Suppressor macrophage treated with lipopolysaccharide for 1 hour (primary cell): ENCODE results near the gene POLR3E.
A peak's percentile ranks its signal among the peaks of the same experiment; 100 is the strongest.

Experiments
- DNase-seq, 3 donors: peaks; one replicate each; pipeline ENCODE4 v3.0.0-alpha.2; 2020 to 2022

Gene POLR3E

DNA sequence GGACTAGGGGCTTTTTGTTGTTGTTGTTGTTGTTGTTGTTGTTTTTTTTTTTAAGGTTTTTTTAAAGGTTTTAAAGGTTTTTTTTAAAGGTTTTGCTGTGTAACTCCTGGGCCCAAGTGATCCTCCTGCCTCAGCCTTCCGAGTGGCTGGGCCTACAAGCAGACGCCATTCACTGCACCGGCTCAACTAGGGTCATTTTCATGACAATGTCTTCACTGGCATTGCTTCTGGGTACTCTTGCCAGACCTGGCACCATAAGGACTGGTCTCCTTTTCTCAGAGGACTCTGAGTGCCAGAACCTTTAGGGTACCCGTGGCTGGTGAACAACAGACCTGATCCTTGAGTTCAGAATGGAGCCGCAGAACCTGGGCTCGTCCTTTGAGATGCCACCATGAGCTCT, 20.4 kb downstream of the POLR3E start:
- no peak for DNase-seq

DNA sequence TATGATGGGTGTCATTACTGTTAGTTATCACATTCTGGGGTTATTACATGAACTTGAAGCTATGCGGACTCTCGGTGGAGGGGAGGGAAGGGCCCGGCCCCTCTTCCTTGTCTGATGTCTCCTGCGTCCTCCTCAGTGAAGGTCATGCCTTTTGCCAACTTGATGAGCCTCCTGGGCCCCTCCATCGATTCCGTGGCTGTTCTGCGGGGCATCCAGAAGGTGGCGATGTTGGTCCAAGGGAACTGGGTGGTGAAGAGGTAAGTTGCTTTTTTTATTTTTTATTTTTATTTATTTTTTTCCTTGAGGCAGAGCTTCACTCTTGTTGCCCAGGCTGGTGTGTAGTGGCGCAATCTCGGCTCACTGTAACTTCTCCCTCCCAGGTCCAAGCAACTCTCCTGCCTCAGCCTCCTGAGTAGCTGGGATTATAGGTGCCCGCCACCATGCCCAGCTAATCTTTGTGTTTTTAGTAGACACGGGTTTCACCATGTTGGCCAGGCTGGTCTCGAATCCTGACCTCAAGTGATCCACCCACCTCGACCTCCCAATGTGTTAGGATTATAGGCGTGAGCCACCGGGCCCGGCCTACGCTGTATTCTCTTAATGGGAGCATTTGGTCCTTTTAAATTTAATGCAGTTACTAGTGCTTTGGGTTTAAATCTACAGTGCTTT, 21.6 kb downstream of the POLR3E start:
- peak; percentile 54 to 72 (median 67) for DNase-seq

DNA sequence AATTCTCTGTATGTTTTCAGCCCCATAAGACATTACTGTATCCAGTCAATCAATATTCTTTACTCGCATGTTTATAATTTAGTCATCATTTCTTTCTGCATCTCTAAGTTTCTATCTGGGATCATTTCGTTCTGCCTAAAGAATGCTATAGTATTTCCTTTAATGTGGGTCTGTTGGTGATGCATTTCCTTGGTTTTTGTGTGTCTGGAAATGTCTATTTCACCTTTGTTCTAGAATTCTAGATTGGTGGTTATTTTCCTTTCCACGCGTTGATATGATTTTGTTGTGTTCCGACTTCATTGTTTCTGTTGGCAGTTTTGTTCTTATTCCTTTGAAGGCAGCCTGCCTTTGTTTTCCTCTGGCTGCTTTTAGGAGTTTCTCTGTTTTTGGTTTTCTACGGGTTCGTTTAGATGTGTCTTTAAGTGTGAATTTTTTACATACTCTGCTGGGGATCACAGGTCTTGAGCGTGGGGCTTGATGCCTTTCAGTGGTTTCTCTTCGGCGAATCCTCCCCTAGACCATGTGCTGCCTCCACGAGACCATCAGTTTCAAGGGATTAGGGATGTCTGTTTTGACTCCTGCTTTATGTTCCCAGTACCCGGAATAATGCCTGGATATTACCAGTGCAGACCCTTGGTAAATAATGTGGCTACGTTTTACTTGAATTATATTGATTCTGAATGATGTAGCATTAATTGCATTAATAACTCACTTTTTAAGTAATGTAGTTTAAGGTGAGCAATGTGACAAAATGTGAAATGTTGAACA, 23.5 kb downstream of the POLR3E start:
- no peak for DNase-seq

DNA sequence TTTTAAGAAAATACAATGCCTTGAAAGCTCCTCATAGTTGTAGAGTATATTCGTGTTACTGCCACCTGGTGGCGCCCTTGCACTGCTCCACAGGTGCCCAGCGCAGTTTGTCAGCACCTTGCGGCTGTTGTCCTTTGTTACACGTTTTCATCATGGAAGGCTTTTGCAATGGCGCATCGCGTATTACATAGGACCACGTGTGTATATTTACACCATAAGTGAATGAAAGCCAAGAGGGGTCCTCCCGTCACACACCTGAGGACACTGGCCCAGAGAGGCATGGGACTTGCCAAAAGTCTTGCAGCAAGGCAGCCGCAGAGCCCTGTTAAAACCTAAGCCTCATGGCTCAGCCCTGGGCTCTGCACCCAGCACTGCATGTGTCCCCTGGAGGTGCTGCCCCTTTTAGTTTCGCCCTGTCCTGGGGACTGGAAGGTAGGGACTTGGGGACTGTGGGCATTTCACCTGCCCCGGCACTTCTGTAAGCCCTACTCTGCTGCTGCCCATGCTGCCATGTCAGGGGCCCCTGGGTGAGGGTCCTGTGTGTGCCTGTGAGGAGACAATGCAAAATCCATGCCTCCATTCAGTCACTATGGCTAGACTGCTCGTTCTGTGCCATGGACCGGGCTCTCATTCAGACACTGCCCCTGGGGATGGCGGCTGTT, 24.3 kb downstream of the POLR3E start:
- DNase-seq, result peak; percentile 73 to 83 (median 83)

DNA sequence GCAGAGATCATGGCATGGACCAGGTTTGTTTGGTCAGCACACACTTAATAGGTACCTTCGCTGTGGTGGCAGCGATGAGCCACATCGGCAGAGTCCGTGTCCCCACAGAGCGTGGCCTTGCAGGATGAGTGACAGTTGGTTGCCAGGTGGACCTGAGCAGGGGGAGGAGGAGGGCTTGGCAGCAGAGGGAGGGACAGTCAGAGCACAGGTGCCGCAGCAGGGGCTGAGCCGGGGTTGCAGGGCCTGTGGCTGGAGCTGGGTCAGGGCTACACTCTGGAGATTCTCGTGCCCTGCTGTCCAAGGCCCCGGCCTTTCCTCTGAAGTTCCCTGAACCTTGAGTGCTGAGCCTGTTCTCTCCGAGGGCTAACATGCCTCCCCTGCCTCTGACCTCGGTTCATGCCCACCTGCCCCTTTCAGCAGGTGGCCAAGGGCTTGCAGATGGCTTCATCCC, 24.8 kb downstream of the POLR3E start:
- DNase-seq, result no peak

DNA sequence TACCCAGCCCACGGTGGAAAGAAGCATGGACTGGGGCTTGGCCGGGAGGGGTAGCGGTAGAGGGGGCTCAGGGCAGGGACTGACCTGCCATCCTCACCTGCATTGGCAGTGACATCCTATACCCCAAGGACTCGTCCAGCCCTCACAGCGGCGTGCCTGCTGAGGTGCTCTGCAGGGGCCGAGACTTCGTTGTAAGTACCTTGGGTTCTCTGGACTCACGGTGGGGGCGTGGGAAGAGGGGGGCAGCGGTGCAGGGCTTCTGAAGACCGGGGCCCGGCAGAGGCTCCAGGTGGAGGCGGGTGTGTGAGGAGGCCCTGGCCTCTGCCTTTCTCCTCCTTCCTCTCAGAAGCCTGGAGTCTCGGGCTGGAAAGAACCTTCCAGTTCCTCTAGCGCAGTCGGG, 25.5 kb downstream of the POLR3E start:
- DNase-seq, result no peak

DNA sequence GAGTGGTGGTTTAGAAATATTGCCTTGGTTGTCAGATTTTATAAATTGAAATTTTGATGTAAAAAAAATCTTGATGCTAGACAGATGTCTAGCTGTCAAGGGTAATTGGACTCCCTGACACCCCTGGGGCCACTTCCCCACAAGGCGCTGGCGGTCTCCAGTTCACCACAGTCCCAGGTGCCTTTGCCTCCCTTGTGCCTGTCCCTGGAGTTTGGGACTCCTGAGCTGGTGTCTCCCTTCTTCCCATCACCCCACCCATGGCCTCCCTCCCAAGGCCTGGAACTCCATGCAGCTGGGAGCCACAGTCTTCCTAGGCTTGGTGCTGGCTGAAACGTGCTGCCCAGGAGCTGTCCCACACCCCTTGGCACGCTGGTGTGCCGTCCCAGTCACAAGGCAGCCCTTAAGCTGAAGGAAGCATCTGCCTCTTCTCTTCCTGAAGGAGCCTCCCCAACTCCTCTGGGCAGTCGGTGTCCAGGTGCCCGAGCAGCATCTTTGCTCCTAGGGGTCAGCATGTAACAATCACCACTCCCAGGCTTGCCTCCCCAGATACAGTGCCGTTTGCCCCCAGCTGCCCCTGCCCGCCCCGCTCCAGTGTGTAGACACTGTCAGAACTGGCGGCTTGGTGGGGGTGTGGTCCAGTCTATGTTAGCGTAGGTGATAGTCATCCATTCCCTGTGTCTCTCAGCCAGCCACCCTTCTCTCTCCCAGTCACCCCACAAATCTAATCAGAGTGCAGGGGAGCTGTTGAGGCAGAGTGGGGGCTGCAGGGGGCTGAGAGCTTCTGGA, 26.2 kb downstream of the POLR3E start:
- no peak for DNase-seq

DNA sequence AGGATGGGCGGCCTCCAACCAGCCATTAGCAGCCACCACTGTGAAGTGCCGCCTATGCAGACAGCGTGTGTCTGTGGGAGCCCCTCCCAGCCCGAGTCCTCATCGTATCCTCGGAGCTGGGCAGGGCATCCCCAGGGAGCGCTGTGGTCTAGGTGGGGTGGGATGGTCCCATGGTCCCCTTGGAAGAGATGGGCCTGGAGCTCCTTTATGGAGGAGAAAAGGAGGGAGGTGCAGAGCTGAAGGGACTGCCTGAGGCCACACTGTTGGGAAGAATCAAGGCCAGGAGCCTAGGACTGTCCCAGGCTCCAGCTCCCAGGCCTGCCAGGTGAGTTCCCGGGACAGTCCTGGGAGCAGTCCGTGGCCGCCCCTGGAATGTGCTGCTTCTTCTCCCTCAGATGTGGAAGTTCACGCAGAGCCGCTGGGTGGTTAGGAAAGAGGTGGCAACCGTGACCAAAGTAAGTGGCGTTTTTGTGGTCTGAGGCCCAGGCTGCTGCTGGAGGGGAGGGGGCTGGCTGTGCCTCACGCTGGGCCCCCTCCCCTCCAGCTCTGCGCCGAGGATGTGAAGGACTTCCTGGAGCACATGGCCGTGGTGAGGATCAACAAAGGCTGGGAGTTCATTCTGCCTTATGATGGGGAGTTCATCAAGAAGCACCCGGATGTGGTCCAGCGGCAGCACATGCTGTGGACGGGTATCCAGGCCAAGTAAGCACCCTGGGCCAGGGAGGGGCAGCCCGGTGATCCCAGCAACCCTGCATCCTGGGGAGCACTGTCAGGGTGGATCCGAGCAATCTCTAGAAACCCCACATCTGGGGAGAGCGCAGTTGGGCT, 27.0 kb downstream of the POLR3E start:
- no peak for DNase-seq

DNA sequence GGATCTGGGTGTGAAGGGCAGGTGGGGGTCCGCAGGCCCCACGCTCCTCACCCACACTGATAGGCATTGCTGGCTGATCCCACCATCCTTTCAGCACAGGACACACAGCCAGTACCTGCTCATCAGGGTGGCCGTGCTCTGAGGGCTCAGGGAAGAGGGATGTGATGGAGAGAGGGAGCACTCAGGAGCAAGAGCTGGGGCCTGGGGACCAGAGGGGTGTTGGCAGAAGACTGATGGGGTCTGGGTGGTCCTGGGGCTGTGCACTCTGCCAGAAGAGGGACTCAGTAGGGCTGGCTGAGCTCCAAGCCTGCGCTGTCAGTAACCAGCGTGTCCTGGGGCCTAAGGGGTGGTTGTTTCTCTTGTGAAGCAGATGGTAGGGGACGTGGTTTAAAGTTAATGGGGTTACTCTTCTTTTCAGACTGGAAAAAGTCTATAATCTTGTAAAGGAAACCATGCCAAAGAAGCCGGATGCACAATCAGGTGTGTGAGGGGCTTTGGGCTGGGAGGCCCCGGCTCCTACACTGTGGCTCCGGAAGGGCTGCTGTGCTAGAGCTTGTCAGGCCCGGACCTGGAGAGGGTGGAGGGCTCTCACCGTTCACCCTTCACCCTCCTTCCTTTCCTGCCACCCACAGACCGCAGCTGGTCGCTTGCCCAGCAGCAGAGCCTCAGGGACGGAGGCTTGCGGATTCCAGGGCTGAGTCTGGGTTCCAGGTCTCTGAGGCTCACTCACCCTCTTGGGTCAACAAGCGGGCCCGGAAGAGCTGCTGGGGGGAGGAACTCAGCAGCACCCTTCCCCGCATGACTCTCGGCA, 27.8 kb downstream of the POLR3E start:
- no peak for DNase-seq

DNA sequence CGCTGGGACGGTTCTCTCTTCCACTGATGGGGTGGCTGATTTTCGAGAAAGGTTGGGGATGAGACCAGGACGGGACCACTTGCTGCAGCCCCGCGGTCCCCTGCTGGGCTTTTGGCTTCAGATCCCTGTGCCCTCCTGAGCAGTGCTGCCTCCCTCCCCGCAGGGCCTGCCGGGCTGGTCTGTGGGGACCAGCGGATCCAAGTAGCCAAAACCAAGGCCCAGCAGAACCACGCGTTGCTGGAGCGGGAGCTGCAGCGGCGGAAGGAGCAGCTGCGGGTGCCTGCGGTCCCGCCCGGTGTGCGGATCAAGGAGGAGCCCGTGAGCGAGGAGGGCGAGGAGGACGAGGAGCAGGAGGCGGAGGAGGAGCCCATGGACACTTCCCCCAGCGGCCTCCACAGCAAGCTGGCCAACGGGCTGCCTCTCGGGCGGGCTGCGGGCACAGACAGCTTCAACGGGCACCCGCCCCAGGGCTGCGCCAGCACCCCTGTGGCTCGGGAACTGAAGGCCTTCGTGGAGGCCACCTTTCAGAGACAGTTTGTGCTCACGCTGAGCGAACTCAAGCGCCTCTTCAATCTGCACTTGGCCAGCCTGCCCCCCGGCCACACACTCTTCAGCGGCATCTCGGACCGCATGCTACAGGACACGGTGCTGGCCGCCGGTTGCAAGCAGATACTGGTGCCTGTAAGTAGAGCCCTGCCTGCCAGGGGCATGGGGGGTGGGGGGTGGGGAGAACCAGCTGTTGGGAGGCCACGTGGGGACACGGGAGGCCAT, 28.6 kb downstream of the POLR3E start:
- DNase-seq, result no peak

DNA sequence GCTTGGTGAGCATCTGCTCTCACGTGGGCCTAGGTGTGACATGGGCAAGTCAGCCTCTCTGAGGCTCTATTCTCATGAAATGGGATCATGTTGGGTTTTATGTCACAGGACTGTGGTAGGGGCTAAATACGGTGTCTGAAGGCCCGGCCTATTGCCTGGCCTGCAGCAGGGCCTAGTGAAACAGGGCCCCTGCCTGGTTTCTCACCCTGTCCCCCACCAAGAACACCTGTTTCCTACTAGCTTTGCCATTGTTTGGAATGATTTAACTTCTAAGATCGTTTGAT, 29.1 kb downstream of the POLR3E start:
- DNase-seq, result no peak

DNA sequence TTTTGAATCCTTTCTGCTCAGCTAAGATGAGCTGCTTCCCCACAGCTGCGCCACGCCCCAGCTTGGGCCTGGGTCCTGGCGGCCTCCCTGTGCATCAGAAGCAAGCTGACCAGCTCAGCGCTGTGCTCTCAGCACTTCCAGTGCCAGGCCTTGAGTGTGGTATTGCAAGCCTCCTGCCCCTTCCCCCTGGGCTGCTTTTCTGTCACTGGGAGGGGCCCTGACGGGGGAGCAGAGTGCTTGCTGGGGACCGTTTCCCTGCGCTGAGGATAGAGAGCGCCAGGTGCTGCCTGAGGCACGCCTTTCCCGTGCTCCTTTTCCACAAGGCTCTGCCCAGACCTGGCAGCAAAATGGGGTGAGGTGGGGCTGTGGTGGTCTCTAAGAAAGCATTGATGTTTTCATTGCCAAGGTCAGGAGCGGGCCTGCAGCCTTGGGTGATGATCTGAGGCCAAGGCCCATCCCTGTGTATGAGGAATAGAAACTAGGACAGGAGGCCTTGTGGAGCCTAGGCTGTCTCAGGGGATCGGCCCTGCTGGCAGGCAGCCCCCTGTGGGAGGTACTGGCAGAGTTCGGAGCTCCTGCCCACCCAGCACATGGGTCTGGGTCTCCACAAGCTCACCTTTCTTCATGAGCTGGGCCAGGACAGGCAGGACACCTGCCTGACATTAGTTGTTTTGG, 29.7 kb downstream of the POLR3E start:
- DNase-seq, result no peak

DNA sequence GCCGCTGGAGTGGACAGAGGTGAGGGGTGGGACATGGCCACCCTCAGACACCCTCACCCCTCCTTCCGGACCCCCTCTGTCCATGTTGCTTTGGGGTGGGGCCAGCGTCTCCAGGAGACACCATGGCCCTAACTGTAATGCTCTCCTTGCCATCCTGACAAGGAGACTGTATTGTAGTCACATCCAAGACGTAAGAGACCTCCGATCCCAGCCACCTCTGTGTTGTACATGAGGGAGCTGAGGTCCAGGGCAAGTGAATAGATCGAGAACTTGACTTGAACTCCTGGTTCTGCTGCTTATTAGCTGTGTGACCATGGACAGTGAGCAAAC, 30.2 kb downstream of the POLR3E start:
- DNase-seq, result no peak

DNA sequence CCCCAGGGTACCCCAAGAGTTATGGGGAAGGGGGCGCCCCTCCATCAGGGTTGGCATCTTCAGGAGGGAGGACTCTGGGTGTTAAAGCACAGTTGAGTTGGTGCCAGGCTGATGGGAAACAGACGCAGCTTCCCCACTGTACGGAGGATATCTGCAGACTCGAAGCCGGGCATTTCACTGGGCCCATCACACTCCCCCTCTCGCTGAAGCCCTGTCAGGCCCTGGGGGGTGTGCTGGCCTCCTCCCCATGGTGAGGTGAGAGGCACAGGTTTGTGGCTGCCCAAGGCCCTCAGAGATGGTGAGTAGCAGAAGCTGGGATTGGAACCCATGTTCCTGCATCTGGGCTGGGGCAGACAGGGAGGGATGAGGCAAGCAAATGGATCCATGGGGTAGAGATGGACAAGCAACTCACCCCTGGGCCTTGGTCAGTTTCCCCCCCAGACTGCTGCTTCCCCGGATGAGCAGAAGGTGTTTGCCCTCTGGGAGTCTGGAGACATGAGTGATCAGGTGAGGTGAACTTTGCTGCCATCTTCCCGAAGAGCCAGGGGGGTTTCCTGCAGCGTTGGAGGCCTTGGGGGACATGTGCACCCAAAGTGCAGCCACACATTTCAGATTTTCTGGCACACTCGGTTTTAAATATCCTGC, 31.0 kb downstream of the POLR3E start:
- DNase-seq, result no peak

DNA sequence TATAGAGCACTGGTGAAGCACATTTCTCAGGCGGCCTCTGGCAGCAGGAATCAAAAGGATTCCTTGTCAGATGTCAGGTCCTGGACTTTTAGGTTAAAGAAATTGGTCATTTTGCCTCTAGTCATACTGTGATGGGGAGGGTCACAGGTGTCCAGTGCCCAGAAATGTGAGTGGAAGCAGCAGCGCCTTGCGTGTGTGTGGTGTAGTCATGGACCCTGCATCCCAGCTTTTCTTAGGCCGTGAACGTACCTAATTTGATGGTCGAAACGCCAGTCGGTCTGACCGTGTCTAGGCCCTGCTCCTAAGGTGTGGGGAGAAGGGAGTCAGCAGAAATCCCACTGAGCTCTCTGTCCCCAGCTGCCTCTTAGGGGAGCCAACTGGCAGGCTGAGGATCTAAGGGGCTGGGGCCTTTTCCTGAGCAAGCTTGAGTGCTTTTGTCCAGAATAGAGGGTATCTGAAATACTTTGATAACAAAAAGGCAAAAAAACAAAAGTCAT, 32.0 kb downstream of the POLR3E start:
- no peak for DNase-seq

DNA sequence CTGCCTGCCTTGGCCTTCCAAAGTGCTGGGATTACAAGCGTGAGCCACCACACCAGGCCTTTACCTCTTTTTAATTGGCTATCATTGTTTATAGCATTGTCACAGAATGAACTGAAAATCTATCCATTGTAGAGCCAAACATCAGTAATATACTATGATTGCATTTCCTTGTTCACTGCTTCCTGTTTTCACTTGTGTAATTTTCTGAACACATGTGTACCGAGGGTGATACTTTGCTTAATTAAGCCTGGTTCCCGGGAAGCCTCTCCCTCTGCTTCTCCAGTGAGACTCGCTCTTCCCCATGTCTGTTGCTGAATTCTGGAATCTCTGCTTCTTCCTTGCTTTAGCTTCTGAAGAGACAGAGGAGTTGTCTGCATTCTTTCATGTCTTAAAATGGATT, 33.1 kb downstream of the POLR3E start:
- peak; percentile 21 to 51 (median 51) for DNase-seq

DNA sequence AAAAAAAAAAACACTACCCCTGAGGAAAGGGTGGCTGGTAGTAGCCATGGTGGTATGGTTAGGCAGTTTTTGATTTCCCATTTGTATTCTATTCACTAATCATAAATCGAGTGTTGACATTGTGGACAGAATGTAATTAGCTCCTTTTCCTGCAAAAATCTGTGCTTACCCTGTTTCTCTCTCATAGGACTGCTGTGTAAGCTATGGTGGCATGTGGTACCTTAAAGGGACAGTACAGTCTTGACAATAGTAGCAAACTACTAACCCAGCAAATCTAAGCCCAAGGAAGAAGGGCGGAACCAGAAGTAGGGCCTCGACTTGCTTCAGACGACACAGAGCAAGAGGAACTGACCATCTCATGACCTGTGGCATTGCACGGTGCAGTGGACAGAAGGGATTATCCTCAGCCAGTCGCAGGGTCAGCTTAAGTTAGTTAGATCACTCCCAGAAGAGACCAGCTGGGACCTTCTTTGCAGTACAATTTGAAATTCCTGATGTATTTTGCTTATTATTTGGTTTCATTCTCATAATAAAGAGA, 36.3 kb downstream of the POLR3E start:
- DNase-seq, result peak; percentile 54 to 85 (median 68)

DNA sequence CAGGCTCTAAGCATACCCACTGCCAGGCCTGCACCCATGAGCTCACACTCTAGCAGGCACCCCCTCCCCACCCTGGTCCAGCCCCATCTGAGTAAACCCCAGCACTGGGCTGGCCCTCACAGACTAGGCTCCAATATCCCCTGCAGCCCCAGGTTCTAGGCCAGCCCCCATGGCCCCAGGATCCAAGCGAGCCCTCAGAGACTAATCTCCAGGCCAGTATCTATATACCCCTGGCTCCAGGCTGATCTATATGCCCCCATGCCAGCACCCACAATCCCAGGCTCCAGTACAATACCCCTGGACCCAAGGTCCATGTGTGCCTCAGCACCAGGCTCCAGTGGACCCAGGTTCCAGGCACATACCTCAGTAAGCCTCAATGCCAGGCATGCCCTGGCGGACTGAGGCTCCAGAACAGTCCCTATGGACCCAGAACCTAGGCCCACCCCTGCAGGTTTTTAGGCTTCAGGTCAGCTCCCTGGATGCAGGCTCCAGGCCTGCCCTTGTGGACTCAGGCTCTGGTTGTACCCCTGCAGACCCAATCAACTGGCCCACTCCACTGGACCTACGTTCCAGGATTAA, 38.5 kb downstream of the POLR3E start:
- DNase-seq, result no peak

DNA sequence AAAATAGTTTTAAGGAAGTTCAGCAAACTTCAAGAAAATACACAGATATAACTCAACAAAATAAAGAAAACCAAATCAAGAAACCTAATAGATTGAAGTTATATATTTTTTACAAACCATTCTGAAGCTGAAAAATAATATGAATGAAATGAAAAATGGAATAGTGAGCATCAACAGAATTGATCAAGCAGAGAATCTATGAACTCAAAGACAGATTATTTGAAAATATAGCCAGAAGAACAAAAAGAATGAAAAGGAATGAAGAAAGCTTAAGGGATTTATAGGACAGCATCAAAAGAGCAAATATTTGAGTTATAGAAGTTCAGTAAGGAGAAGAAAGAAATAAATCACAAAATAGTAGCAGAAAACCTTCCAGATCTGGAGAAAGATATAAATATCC, 39.4 kb downstream of the POLR3E start:
- no peak for DNase-seq
